22Rv1 (cell line): ENCODE measurements around the gene IGSF6.

ENCODE experiments used
- ZFX ChIP-seq: fragments of 450-650 bp; IDR thresholded peaks from 2 replicates; pipeline ENCODE4 v1.6.1; 2017; ENCODE audit warnings: antibody characterized with exemption, borderline replicate concordance
- TF ChIP-seq, protein P1 (sequence below): fragments of 450-650 bp; IDR thresholded peaks from 2 replicates; pipeline ENCODE4 v1.5.1; 2017; ENCODE audit warnings: mild to moderate bottlenecking

DNA sequence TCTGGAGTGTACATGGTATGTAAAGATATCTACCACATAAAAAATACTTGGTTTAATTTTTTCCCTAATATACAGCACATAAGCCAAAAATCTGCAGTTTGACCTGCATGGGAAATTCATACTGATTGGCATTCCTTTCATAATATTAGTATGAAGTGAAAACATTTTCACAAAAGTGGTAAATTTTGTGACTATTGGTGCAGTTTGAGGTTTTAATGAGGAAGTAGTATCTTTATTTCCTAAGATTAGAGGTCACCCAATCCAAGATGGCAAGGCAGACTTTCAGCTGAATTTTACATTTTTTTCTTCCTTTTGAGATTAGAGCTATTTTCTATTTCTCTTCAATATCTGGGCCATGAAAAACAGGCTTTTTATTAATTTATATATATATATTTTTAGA lies 31.8 kb downstream of the IGSF6 start:
- TF ChIP-seq, protein P1, sequence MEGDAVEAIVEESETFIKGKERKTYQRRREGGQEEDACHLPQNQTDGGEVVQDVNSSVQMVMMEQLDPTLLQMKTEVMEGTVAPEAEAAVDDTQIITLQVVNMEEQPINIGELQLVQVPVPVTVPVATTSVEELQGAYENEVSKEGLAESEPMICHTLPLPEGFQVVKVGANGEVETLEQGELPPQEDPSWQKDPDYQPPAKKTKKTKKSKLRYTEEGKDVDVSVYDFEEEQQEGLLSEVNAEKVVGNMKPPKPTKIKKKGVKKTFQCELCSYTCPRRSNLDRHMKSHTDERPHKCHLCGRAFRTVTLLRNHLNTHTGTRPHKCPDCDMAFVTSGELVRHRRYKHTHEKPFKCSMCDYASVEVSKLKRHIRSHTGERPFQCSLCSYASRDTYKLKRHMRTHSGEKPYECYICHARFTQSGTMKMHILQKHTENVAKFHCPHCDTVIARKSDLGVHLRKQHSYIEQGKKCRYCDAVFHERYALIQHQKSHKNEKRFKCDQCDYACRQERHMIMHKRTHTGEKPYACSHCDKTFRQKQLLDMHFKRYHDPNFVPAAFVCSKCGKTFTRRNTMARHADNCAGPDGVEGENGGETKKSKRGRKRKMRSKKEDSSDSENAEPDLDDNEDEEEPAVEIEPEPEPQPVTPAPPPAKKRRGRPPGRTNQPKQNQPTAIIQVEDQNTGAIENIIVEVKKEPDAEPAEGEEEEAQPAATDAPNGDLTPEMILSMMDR, result no peak
- TF ChIP-seq ZFX, result no peak
